Spleen (tissue), 7 donors: ENCODE data around the gene PSMA6.
A peak's percentile ranks its signal among the peaks of the same experiment; 100 is the strongest.

Source experiments
- POLR2A ChIP-seq, 3 donors: fragments of 450-650 bp; IDR thresholded peaks; one replicate each; pipeline ENCODE4 v1.5.1; 2017; ENCODE audit warnings: antibody characterized with exemption in 3 of 3, mild to moderate bottlenecking in 1 of 3
- TF ChIP-seq, protein P1 (sequence below), 11 experiments: fragments of 200-600 bp in 7 of 11; fragments of 450-650 bp in 4 of 11; sonication (generic) in 4 of 11; IDR thresholded peaks in 8 of 11; conservative IDR thresholded peaks in 3 of 11; 1 replicate in 7 of 11; 2 replicates in 4 of 11; pipeline versions ENCODE4 v1.4.0 to v1.8.0; 2016 to 2021; ENCODE audit warnings: antibody characterized with exemption in 11 of 11, inconsistent platforms in 4 of 11, mild to moderate bottlenecking in 1 of 11
- donor health status: DM: no; HTN: no; CAD: no; lungs with moderate emphysema.
- donor health status: DM: no; HTN: no; CAD: no.
- donor health status: DM: no; HTN: no; CAD: no.

DNA sequence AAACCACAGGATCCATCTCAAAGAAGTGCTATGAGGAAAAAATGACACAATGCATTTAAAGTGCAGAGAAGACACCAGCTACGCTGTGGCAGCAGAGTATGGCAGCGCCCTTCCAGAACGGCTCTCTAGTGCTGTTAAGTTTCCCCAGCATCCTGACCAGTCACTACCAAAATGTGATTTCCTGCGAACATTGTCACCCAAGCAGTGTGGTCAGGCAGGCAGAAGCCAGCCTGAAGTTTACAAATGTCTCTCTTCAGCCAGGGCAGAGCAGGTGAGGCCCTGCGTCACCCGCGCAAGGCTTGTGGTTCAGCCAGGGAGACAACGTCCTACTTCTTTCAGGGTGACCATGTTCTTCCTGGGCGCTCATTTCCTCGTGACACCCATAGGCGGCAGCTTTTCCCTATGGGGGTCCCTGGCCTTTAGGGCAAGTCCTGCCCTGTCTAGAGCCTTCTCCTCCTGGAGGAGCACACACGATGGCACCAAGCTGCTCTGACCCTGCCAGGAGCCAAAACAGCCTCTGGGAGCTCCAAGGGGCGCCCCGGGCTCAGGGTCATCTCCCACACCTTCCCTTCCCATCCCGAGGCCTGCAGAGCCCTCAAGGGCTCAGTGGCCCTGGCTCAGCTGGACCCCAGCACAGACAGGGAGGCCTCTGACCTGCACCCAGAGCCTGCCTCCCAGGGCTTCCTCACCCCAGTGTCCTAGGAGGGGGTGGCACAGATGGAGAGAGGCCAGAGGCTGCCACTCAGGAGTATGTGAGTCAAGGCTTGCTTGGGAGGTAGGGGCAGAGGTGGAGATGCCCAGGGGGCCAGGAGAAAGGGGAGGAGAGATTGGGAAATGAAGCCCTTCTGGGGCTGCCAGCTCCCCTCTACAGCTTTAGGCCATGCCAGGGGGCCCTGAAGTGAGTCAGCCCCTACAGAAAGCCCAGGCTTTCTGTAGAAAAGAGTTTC is 41.9 kb downstream of the PSMA6 start:
- TF ChIP-seq, protein P1, sequence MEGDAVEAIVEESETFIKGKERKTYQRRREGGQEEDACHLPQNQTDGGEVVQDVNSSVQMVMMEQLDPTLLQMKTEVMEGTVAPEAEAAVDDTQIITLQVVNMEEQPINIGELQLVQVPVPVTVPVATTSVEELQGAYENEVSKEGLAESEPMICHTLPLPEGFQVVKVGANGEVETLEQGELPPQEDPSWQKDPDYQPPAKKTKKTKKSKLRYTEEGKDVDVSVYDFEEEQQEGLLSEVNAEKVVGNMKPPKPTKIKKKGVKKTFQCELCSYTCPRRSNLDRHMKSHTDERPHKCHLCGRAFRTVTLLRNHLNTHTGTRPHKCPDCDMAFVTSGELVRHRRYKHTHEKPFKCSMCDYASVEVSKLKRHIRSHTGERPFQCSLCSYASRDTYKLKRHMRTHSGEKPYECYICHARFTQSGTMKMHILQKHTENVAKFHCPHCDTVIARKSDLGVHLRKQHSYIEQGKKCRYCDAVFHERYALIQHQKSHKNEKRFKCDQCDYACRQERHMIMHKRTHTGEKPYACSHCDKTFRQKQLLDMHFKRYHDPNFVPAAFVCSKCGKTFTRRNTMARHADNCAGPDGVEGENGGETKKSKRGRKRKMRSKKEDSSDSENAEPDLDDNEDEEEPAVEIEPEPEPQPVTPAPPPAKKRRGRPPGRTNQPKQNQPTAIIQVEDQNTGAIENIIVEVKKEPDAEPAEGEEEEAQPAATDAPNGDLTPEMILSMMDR (IDR thresholded peaks at IDR 0.05 in 8 of 11, conservative IDR thresholded peaks at IDR 0.05 in 3 of 11), result peak in 1 of 11 experiments; percentile 4
- TF ChIP-seq POLR2A (IDR thresholded peaks at IDR 0.05), result no peak
